ENCODE measurements around the gene SSX2.
"Not testable (repeated sequence)": the region's sequence is repeated elsewhere in the genome, so short reads cannot be mapped to it uniquely, and the experiment has no call there.

Gene SSX2, protein sequence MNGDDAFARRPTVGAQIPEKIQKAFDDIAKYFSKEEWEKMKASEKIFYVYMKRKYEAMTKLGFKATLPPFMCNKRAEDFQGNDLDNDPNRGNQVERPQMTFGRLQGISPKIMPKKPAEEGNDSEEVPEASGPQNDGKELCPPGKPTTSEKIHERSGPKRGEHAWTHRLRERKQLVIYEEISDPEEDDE

DNA sequence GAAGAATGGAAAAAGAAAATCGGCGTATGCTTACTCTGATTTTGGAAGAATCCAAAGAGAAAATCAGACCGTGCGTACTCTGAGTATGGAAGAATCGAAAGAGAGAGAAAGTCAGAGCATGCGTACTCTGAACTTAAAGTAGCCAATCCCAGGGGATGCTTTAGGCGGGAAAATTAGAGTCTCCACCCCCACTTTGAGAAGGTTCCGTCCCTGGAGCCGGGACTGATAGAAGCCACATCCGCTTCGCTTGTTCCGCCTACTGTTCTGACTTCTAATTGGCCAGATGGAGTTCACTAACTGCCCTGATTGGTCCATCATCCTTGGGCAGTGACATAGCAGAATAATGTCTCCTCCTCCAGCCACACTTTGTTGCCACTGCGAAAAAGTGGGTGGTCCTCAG, at the start of gene SSX2:
SSX2 (minus strand) TSS at position 101 of the 400 bp plus-strand sequence. CDS start 1,429 bp downstream, outside the sequence.
- H3K4me3 ChIP-seq (ENCODE audit: low read length); DNase-seq (ENCODE audit: low read depth): not testable (repeated sequence)

DNA sequence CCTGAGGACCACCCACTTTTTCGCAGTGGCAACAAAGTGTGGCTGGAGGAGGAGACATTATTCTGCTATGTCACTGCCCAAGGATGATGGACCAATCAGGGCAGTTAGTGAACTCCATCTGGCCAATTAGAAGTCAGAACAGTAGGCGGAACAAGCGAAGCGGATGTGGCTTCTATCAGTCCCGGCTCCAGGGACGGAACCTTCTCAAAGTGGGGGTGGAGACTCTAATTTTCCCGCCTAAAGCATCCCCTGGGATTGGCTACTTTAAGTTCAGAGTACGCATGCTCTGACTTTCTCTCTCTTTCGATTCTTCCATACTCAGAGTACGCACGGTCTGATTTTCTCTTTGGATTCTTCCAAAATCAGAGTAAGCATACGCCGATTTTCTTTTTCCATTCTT, 44.0 kb upstream of the SSX2 start, which contains the start of gene SSX2B:
SSX2B (plus strand) TSS at position 301 of the 400 bp plus-strand sequence. CDS start 1,429 bp downstream, outside the sequence.
- DNase-seq (ENCODE audit: low read depth); H3K4me3 ChIP-seq (ENCODE audit: low read length): not testable (repeated sequence)

DNA sequence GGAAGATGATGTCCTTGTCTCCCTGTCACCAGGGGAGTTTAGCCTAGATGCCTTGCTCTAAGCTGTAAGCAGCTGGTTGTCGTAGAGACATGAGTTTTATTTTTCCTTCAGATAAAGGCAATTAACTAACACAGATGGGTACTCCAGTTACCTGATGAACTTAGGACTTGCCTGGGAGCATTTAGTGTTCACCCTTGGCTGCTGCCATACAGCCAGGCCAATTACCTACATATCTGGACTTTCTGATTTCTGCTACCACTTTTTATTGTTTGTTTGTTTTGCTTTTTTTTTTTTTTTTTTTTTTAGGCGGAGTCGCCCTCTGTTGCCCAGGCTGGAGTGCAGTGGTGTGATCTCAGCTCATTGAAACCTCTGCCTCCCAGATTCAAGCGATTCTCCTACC, 14.9 kb downstream of the SSX2 start:
- not testable (repeated sequence) for DNase-seq (ENCODE audit: low read depth); H3K4me3 ChIP-seq (ENCODE audit: low read length)

DNA sequence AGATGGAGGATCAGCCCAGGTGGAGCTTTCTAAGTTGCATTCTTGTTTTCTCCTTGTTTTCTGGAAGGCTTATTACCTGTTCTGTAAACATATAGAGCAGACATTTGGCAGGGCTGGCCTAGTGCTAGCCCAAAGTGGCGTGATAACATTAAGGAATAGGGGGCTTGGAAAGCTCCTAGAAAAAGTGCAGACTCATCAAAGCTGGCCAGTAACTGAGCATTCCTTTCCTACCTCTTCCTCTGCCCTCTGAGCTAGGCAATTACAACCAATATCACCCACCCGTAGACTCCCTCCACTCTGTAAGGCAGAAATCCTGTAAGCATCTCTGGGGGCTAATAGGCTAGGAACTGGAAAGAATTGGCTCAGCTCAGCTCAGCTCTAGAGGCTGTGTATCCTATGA, 44.8 kb downstream of the SSX2 start:
- not testable (repeated sequence) for DNase-seq (ENCODE audit: low read depth); H3K4me3 ChIP-seq (ENCODE audit: low read length)

DNA sequence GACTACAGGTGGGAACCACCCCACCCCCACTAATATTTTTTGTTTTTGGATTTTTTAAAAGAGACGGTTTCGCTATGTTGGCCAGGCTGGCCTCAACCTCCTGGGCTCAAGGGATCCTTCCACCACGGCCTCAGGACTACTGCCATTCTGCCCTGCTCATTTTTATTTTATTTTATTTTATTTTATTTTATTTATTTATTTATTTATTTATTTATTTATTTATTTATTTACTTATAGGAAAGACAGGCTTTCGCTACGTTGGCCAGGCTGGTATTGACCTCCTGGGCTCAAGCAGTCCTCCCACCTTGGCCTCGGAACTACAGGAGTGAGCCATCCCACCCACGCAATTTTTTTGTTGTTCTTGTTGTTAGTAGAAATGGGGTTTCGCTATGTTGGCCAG, 51.5 kb downstream of the SSX2 start:
- not testable (repeated sequence) for DNase-seq (ENCODE audit: low read depth)

DNA sequence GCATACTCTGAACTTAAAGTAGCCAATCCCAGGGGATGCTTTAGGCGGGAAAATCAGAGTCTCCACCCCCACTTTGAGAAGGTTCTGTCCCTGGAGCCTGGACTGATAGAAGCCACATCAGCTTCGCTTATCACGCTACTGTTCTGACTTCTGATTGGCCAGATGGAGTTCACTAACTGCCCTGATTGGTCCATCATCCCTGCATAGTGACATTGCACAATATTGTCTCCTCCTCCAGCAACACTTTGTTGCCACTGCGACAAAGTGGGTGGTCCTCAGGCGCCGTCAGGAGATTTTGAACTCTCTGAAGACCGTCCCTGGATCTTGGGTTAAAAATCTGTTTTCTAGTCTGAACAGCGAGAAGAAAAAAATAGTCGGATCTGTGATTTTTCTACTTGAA, 52.2 kb downstream of the SSX2 start, which contains the start of gene SSX7:
SSX7 (minus strand) TSS at position 101 of the 400 bp plus-strand sequence. CDS start 1,428 bp downstream, outside the sequence.
- DNase-seq (ENCODE audit: low read depth); H3K4me3 ChIP-seq (ENCODE audit: low read length): not testable (repeated sequence)

More for the DNA sequence above, 51.5 kb downstream of the SSX2 start:
- not testable (repeated sequence) for H3K4me3 ChIP-seq (ENCODE audit: low read length)

DNA sequence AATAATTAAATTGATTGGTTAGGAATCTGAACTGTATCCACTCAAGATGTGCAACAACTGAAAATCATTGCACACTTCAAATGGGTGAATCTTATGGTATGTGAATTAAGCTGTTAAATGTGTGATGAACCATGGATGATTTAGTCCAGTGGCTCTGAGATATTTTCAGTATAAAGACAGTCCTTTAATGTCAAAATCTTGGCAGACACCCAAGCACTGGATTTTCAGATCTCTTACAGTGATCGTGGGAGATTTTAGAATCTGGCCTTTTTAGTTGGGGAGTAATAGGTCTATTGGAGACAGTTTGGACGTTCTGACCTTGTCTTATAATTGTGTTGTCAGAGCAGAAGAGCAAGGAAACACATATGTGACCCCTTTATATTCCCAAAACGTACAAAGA, 56.3 kb downstream of the SSX2 start:
- not testable (repeated sequence) for H3K4me3 ChIP-seq (ENCODE audit: low read length); DNase-seq (ENCODE audit: low read depth)

DNA sequence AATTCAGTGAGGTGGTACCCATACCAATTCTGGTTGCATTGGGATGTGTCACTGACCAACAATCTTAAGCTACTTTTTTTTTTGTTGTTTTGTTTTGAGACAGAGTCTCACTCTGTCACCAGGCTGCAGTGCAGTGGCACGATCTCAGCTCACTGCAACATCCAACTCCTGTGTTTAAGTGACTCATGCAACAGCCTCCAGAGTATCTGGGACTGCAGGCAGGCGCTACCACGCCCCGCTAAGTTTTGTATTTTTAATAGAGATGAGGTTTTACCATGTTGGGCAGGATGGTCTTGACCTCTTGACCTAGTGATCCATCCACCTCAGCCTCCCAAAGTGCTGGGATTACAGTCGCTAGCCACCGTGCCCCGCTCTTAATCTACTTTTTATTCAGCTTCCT, 58.0 kb downstream of the SSX2 start:
- DNase-seq (ENCODE audit: low read depth); H3K4me3 ChIP-seq (ENCODE audit: low read length): not testable (repeated sequence)

All from retinal pigment epithelial cell (primary cell).